Measurements from ENCODE around the gene CFAP141. TPM values are rescaled to one million over a fixed set of nuclear protein-coding genes. Genes with fewer than 3 reads are reported as not detected.
"Not testable (repeated sequence)": the region's sequence is repeated elsewhere in the genome, so short reads cannot be mapped to it uniquely, and the experiment has no call there.

The CFAP141 gene
- total and polyA plus RNA-seq, 2 donors = not detected

DNA sequence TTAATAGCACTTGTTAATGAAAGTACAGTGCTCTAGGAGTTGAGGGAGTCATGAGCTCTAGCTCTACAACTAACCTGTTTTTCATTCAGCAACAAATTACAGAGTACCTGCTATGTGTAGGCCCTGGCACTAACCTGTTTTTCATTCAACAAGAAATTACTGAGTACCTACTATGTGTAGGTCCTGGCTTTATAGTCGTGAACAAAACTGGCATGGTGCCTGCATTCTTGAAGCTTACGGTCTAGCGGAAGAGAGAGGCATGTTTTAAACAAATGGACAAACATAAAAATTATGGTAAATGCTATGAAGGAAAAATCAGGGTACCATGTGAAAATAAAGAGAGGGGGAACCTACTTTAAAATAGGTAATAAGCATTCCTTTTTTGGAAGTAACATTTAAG is 12.4 kb upstream of the CFAP141 start:
- H3K36me3 ChIP-seq (ENCODE audit: control insufficient read depth in 2 of 2, insufficient read depth in 2 of 2, low read length in 1 of 2) = peaks cover 11 to 35% of the 10 kb centered on the region in 2 donors
- no peaks in the 10 kb centered on the region for H3K27me3 ChIP-seq (ENCODE audit: control insufficient read depth in 2 of 2, insufficient read depth in 1 of 2, low read length in 1 of 2)
- H3K9me3 ChIP-seq (ENCODE audit: control insufficient read depth in 2 of 2, insufficient read depth in 1 of 2, low read length in 1 of 2) = no peaks in the 10 kb centered on the region
- peak overlapping the region in 1 of 2 donors; percentile 28 for H3K27ac ChIP-seq (ENCODE audit: low read depth in 1 of 2, low read length in 1 of 2)
- no peak overlapping the region for H3K4me3 ChIP-seq (ENCODE audit: low read length in 2 of 2)
- H3K4me1 ChIP-seq (ENCODE audit: control insufficient read depth in 2 of 2, insufficient read depth in 2 of 2, low read length in 2 of 2) = peaks cover 12 to 18% of the 10 kb centered on the region in 2 donors
- WGBS = 93% methylated on average over 3 of the region's 3 CpGs
- DNase-seq (ENCODE audit: low read depth in 6 of 9, low spot score in 9 of 9) = no peak

DNA sequence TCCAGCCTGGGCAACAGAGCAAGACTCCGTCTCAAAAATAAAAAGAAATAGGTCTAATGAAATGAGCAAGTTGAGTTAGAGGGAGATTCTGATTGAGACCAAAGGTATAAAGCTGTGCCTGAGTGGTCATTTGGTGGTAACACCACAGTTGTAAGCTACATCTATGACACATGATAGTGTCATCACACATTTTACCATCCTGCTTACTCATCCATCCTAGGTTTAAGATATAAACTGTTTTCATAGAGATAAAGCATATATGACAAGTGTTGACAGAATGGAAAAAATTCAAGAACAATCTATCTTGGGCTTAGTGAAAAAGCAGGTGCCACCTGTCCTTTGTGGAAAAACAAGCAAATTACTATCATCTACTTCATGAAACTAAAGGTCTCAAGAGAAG is 7.1 kb upstream of the CFAP141 start:
- WGBS = 100% methylated on average over 1 of the region's 1 CpG
- Histone ChIP-seq H3K27me3 (ENCODE audit: control insufficient read depth in 2 of 2, insufficient read depth in 1 of 2, low read length in 1 of 2) (no peaks in the 10 kb centered on the region), H3K4me1 (ENCODE audit: control insufficient read depth in 2 of 2, insufficient read depth in 2 of 2, low read length in 2 of 2) (no peaks in the 10 kb centered on the region), H3K4me3 (ENCODE audit: low read length in 2 of 2) (no peak overlapping the region), H3K27ac (ENCODE audit: low read depth in 1 of 2, low read length in 1 of 2) (no peak overlapping the region), H3K36me3 (ENCODE audit: control insufficient read depth in 2 of 2, insufficient read depth in 2 of 2, low read length in 1 of 2) (peaks cover 51 to 69% of the 10 kb centered on the region in 2 donors), H3K9me3 (ENCODE audit: control insufficient read depth in 2 of 2, insufficient read depth in 1 of 2, low read length in 1 of 2) (no peaks in the 10 kb centered on the region)
- no peak for DNase-seq (ENCODE audit: low read depth in 6 of 9, low spot score in 9 of 9)

DNA sequence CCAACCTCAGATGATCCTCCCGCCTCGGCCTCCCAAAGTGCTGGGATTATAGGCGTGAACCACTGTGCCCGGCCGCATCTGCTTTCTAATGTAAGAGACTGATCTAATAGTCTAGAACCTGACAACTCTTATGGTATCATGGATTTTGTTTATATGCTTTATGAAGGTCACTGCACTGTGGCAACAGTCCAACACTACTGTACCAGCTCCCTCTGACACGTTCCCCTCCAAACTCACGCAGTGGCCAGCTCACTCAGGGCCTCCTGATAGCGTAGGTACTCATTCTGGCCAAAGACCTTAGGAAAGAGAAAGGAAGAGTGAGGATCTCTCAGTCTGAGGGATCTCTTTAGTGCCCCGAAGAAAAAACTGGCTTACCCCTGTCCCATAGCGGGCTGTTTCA is 6.0 kb upstream of the CFAP141 start:
- Histone ChIP-seq H3K27me3 (ENCODE audit: control insufficient read depth in 2 of 2, insufficient read depth in 1 of 2, low read length in 1 of 2) (no peaks in the 10 kb centered on the region), H3K4me1 (ENCODE audit: control insufficient read depth in 2 of 2, insufficient read depth in 2 of 2, low read length in 2 of 2) (no peaks in the 10 kb centered on the region), H3K4me3 (ENCODE audit: low read length in 2 of 2) (no peak overlapping the region), H3K27ac (ENCODE audit: low read depth in 1 of 2, low read length in 1 of 2) (no peak overlapping the region), H3K9me3 (ENCODE audit: control insufficient read depth in 2 of 2, insufficient read depth in 1 of 2, low read length in 1 of 2) (no peaks in the 10 kb centered on the region), H3K36me3 (ENCODE audit: control insufficient read depth in 2 of 2, insufficient read depth in 2 of 2, low read length in 1 of 2) (peaks cover 61 to 68% of the 10 kb centered on the region in 2 donors)
- WGBS = 99% methylated on average over 10 of the region's 10 CpGs
- no peak for DNase-seq (ENCODE audit: low read depth in 6 of 9, low spot score in 9 of 9)

DNA sequence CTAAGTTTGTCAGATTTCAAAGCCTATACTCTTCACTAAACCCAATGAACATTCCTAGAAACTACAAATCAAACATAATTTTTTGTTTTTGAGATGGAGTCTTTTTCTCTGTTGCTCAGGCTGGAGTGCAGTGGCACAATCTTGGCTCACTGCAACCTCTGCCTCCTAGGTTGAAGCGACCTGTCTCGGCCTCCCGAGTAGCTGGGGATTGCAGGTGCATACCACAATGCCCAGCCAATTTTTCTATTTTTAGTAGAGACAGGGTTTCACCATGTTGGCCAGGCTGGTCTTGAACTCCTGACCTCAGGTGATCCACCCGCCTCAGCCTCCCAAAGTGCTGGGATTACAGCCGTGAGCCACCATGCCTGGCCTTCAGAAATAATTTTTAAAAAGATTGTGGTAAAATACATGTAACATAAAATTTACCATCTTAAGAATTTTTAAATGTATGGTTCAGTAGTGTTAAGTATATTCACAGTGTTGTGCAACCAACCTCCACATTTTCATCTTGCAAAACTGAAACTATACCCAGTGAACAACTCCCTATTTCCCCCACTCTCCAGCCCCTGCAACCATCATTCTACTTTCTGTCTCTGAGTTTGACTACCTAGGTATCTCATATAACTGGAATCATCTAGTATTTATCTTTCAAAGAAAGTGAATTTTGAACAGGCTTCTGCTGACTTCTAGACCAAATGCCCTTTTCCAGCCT is 2.7 kb upstream of the CFAP141 start:
- WGBS = 96% methylated on average over 5 of the region's 5 CpGs

DNA sequence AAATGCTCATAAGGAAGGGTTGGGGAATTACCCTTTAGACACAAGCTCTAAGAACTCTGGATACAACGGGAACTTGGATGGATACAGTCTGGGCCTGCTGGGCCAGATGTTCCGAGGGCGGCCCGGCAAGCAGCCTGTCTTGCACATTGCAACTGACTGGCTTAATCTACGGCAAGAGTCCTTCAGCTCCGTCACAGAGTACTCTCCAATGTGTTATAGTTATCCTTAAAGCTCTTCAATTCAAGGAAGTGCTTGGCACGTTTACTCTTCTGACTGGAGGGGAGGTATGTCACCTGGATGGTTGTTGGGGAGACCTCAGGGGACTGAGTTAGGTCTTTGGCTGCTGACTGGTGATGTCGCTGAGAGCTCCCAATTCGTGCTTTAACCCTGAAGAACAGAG is 1.1 kb upstream of the CFAP141 start:
- peaks cover 47 to 58% of the 10 kb centered on the region in 2 donors for H3K36me3 ChIP-seq (ENCODE audit: control insufficient read depth in 2 of 2, insufficient read depth in 2 of 2, low read length in 1 of 2)
- no peak for DNase-seq (ENCODE audit: low read depth in 6 of 9, low spot score in 9 of 9)
- H3K4me3 ChIP-seq (ENCODE audit: low read length in 2 of 2) = no peak overlapping the region
- no peaks in the 10 kb centered on the region for H3K4me1 ChIP-seq (ENCODE audit: control insufficient read depth in 2 of 2, insufficient read depth in 2 of 2, low read length in 2 of 2)
- WGBS = 98% methylated on average over 9 of the region's 9 CpGs
- no peaks in the 10 kb centered on the region for H3K9me3 ChIP-seq (ENCODE audit: control insufficient read depth in 2 of 2, insufficient read depth in 1 of 2, low read length in 1 of 2)
- no peaks in the 10 kb centered on the region for H3K27me3 ChIP-seq (ENCODE audit: control insufficient read depth in 2 of 2, insufficient read depth in 1 of 2, low read length in 1 of 2)
- no peak overlapping the region for H3K27ac ChIP-seq (ENCODE audit: low read depth in 1 of 2, low read length in 1 of 2)

More for the DNA sequence above, 2.7 kb upstream of the CFAP141 start:
- no peak overlapping the region for H3K4me3 ChIP-seq (ENCODE audit: low read length in 2 of 2)
- no peaks in the 10 kb centered on the region for H3K27me3 ChIP-seq (ENCODE audit: control insufficient read depth in 2 of 2, insufficient read depth in 1 of 2, low read length in 1 of 2)
- no peak overlapping the region for H3K27ac ChIP-seq (ENCODE audit: low read depth in 1 of 2, low read length in 1 of 2)
- H3K36me3 ChIP-seq (ENCODE audit: control insufficient read depth in 2 of 2, insufficient read depth in 2 of 2, low read length in 1 of 2) = peaks cover 63 to 73% of the 10 kb centered on the region in 2 donors
- H3K9me3 ChIP-seq (ENCODE audit: control insufficient read depth in 2 of 2, insufficient read depth in 1 of 2, low read length in 1 of 2) = no peaks in the 10 kb centered on the region
- DNase-seq (ENCODE audit: low read depth in 6 of 9, low spot score in 9 of 9) = no peak
- no peaks in the 10 kb centered on the region for H3K4me1 ChIP-seq (ENCODE audit: control insufficient read depth in 2 of 2, insufficient read depth in 2 of 2, low read length in 2 of 2)

DNA sequence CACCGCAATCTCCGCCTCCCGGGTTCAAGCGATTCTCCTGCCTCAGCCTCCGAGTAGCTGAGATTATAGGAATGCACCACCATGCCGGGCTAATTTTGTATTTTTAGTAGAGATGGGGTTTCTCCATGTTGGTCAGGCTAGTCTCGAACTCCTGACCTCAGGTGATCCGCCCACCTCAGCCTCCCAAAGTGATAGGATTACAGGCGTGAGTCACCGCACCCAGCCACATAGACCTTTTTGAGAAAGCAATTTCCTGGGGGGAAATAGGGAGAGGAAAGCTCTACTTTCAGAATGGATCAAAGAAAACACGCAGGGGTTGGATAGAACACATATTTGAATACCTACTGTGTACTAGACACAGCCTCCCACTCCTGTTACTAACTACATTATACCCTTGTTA is 355 bp downstream of the CFAP141 start:
- DNase-seq (ENCODE audit: low read depth in 6 of 9, low spot score in 9 of 9); H3K4me1 ChIP-seq (ENCODE audit: control insufficient read depth in 2 of 2, insufficient read depth in 2 of 2, low read length in 2 of 2); H3K4me3 ChIP-seq (ENCODE audit: low read length in 2 of 2); H3K27ac ChIP-seq (ENCODE audit: low read depth in 1 of 2, low read length in 1 of 2); H3K27me3 ChIP-seq (ENCODE audit: control insufficient read depth in 2 of 2, insufficient read depth in 1 of 2, low read length in 1 of 2); H3K9me3 ChIP-seq (ENCODE audit: control insufficient read depth in 2 of 2, insufficient read depth in 1 of 2, low read length in 1 of 2): not testable (repeated sequence)
- peaks cover 38 to 47% of the 10 kb centered on the region in 2 donors for H3K36me3 ChIP-seq (ENCODE audit: control insufficient read depth in 2 of 2, insufficient read depth in 2 of 2, low read length in 1 of 2)
- WGBS = 98% methylated on average over 11 of the region's 11 CpGs

DNA sequence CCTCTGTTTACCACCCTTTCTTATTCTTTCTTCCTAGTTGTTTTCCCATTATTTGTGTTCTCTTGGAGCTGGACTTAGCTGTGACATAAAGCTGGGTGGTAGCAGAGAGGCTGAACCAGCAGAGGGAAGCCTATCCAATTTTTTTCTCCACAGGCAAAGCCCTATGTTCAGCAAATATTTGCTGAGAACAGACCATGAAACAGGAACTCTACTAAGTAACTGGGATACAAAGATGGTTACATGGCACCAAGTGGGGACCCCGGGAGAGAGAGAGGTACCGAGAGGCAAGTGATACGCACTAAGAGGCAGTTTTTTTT is 6.6 kb downstream of the CFAP141 start:
- H3K9me3 ChIP-seq (ENCODE audit: control insufficient read depth in 2 of 2, insufficient read depth in 1 of 2, low read length in 1 of 2) = no peaks in the 10 kb centered on the region
- no peaks in the 10 kb centered on the region for H3K27me3 ChIP-seq (ENCODE audit: control insufficient read depth in 2 of 2, insufficient read depth in 1 of 2, low read length in 1 of 2)
- 98% methylated on average over 3 of the region's 3 CpGs for WGBS
- H3K4me1 ChIP-seq (ENCODE audit: control insufficient read depth in 2 of 2, insufficient read depth in 2 of 2, low read length in 2 of 2) = no peaks in the 10 kb centered on the region
- H3K36me3 ChIP-seq (ENCODE audit: control insufficient read depth in 2 of 2, insufficient read depth in 2 of 2, low read length in 1 of 2) = no peaks in the 10 kb centered on the region
- no peak overlapping the region for H3K4me3 ChIP-seq (ENCODE audit: low read length in 2 of 2)
- no peak overlapping the region for H3K27ac ChIP-seq (ENCODE audit: low read depth in 1 of 2, low read length in 1 of 2)
- no peak for DNase-seq (ENCODE audit: low read depth in 6 of 9, low spot score in 9 of 9)

DNA sequence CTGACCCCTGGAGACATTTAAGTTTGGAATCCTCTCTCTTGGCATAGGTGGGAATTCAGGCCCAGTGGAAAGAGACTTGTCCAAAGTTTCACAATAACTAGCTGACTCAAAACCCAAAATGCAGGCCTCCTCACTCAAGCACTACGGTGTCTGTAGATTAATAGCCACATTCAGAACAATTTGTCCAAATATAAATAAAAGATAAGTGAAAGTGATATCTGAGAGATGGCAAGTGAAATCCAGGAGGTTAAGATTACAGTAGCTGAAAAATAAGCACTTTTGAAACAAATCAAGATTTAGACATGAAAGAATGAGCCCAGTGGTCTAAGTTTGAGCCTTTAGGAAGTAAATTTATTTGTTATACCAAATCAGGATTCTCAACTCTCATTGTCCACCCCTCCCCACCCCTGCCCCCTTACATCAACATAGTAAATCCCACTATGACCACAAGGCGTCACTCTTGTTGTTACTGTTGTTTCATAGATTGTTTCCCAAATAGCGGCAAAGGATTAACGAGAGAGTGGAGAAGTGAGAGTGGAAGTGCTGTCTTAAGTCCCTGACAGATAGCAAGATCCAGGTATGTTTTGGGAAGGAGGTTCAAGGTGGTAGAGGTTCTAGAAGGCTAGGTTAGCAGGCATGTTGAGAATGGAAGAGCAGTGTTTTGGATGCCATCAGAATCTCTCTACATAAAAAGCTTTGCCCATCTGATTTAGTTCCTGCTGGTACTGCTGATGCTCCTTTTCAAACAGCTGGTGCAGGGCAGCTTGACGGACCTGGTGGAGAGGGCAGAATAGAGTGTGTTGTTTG is 7.2 kb downstream of the CFAP141 start:
- 17% methylated on average over 5 of the region's 5 CpGs for WGBS
- DNase-seq (ENCODE audit: low read depth in 6 of 9, low spot score in 9 of 9) = peak in 8 of 9 donors; percentile 42 to 80 (median 54)
- H3K4me3 ChIP-seq (ENCODE audit: low read length in 2 of 2) = no peak overlapping the region
- H3K27me3 ChIP-seq (ENCODE audit: control insufficient read depth in 2 of 2, insufficient read depth in 1 of 2, low read length in 1 of 2) = peaks cover 0 to 1% of the 10 kb centered on the region in 2 donors
- no peaks in the 10 kb centered on the region for H3K36me3 ChIP-seq (ENCODE audit: control insufficient read depth in 2 of 2, insufficient read depth in 2 of 2, low read length in 1 of 2)
- H3K9me3 ChIP-seq (ENCODE audit: control insufficient read depth in 2 of 2, insufficient read depth in 1 of 2, low read length in 1 of 2) = no peaks in the 10 kb centered on the region
- H3K4me1 ChIP-seq (ENCODE audit: control insufficient read depth in 2 of 2, insufficient read depth in 2 of 2, low read length in 2 of 2) = no peaks in the 10 kb centered on the region
- H3K27ac ChIP-seq (ENCODE audit: low read depth in 1 of 2, low read length in 1 of 2) = peak overlapping the region in 1 of 2 donors; percentile 65

DNA sequence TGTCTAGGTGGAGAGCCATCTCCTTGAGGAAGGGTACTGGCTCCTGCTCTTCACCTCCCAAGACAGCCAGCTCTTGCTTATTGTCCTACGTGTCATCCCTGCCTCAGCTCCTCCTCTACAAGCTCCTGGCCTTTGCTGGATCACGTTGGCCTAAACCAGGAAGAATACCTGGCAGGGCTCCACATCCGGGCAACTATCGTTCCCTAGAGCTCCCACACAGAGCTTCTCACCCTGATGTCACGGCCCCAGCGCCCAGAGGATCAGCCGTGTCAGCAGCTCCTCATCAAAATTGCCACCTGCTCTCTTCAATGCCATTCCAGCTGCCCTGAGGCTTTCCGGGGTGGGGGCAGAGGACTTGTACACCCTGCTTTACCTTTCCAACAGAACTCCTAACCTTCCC is 12.3 kb downstream of the CFAP141 start:
- Histone ChIP-seq H3K36me3 (ENCODE audit: control insufficient read depth in 2 of 2, insufficient read depth in 2 of 2, low read length in 1 of 2) (no peaks in the 10 kb centered on the region), H3K27ac (ENCODE audit: low read depth in 1 of 2, low read length in 1 of 2) (no peak overlapping the region), H3K4me1 (ENCODE audit: control insufficient read depth in 2 of 2, insufficient read depth in 2 of 2, low read length in 2 of 2) (no peaks in the 10 kb centered on the region), H3K4me3 (ENCODE audit: low read length in 2 of 2) (no peak overlapping the region), H3K9me3 (ENCODE audit: control insufficient read depth in 2 of 2, insufficient read depth in 1 of 2, low read length in 1 of 2) (no peaks in the 10 kb centered on the region), H3K27me3 (ENCODE audit: control insufficient read depth in 2 of 2, insufficient read depth in 1 of 2, low read length in 1 of 2) (peaks cover 0 to 20% of the 10 kb centered on the region in 2 donors)
- no peak for DNase-seq (ENCODE audit: low read depth in 6 of 9, low spot score in 9 of 9)
- 89% methylated on average over 8 of the region's 8 CpGs for WGBS

All from thymus (tissue), 11 donors.